HFFc6 (cell line): Measurements from ENCODE around the gene ZNF142. TPM values are rescaled to one million over a fixed set of nuclear protein-coding genes. Genes with fewer than 3 reads are reported as not detected.

Experiments used
- DNase-seq: peaks from one replicate; pipeline ENCODE4 v3.0.0-alpha.2; 2018
- H3K27ac Mint-ChIP-seq: 2 replicates; pipeline ENCODE4 v1.8.0; 2020; ENCODE audit warnings: mild to moderate bottlenecking, mixed read lengths
- H3K27me3 Mint-ChIP-seq: 2 replicates; pipeline ENCODE4 v1.8.0; 2021; ENCODE audit warnings: mild to moderate bottlenecking, moderate library complexity, mixed read lengths; ENCODE audit not compliant: insufficient read depth
- H3K36me3 Mint-ChIP-seq: 2 replicates; pipeline ENCODE4 v1.8.0; 2021; ENCODE audit warnings: low read depth, mixed read lengths
- H3K4me1 Mint-ChIP-seq: 2 replicates; pipeline ENCODE4 v1.8.0; 2020; ENCODE audit warnings: low read depth, mixed read lengths
- H3K4me3 Mint-ChIP-seq: 2 replicates; pipeline ENCODE4 v1.8.0; 2020; ENCODE audit warnings: mild to moderate bottlenecking, moderate library complexity, mixed read lengths
- H3K9me3 Mint-ChIP-seq: 2 replicates; pipeline ENCODE4 v1.8.0; 2020; ENCODE audit warnings: mild to moderate bottlenecking, mixed read lengths
- CTCF ChIP-seq: fragments of 200-600 bp; sonication (generic); IDR thresholded peaks from 2 replicates; pipeline ENCODE4 v1.5.0; 2021; ENCODE audit warnings: antibody characterized with exemption, mild to moderate bottlenecking
- total RNA-seq, 6 experiments: library from RNA; stranded (reverse); fragmentation: NEBNext Ultra II Directional; extraction: Animal tissue kit (Norgen Biotek cat#: 25700); gene quantifications; 2 replicates in 1 of 6; 3 replicates in 5 of 6; pipeline ENCODE4 v1.2.3, GENCODE V29; 2021

ZNF142 gene
- total RNA-seq, 6 experiments from 2014 or later: 21.2 to 24.9 (median 23.5) TPM

- Mint-ChIP-seq H3K4me3 (no peak overlapping the region), H3K27ac (no peak overlapping the region), H3K9me3 (no peaks in the 10 kb centered on the region), H3K27me3 (no peaks in the 10 kb centered on the region; the same call in 1 of the 2 replicates), H3K4me1 (peaks cover 11% of the 10 kb centered on the region; the same call in 1 of the 2 replicates), H3K36me3 (no peaks in the 10 kb centered on the region)
- peak; percentile 9 for DNase-seq
- no peak for TF ChIP-seq CTCF
Observed at GRCh38 chr2:218618102-218618860, 41.1 kb downstream of the ZNF142 start.

GRCh38 chr2:218615868-218616315 is 43.5 kb downstream of the ZNF142 start:
- Mint-ChIP-seq H3K27me3 (peaks cover 11% of the 10 kb centered on the region), H3K27ac (no peak overlapping the region), H3K4me3 (no peak overlapping the region), H3K9me3 (no peaks in the 10 kb centered on the region), H3K36me3 (no peaks in the 10 kb centered on the region), H3K4me1 (no peaks in the 10 kb centered on the region)
- TF ChIP-seq CTCF: no peak
- DNase-seq: no peak

- Mint-ChIP-seq H3K27ac (peak within 1 kb of the TSS; percentile 34), H3K4me3 (peak within 1 kb of the TSS; percentile 60), H3K9me3 (no peaks in the 10 kb centered on the region), H3K27me3 (peaks cover 19% of the 10 kb centered on the region), H3K4me1 (peaks cover 29% of the 10 kb centered on the region), H3K36me3 (no peaks in the 10 kb centered on the region)
- peak; percentile 88 for DNase-seq
- no peak; the same call in 1 of the 2 replicates for TF ChIP-seq CTCF
Observed at GRCh38 chr2:218607436-218608115, 51.8 kb downstream of the ZNF142 start, which contains the start of gene PLCD4. Gene PLCD4, plus strand, starts transcription at chr2:218607899. Its CDS starts 7,841 bp downstream, at chr2:218615740.

GRCh38 chr2:218605432-218605831 is 54.0 kb downstream of the ZNF142 start:
- H3K27ac Mint-ChIP-seq: no peak overlapping the region; the same call in 1 of the 2 replicates
- H3K27me3 Mint-ChIP-seq: peaks cover 8% of the 10 kb centered on the region
- peak; percentile 23 for DNase-seq
- H3K36me3 Mint-ChIP-seq: no peaks in the 10 kb centered on the region
- no peaks in the 10 kb centered on the region for H3K9me3 Mint-ChIP-seq
- peaks cover 29% of the 10 kb centered on the region for H3K4me1 Mint-ChIP-seq
- TF ChIP-seq CTCF: no peak
- no peak overlapping the region for H3K4me3 Mint-ChIP-seq

Other genes starting within 250 kb of the ZNF142 start
- not detected for gene VIL1, start 240.5 kb downstream of the ZNF142 start, total RNA-seq
- 1 to 10 TPM; 6.1 to 7.4 (median 6.8) TPM for gene USP37, start 91.3 kb downstream of the ZNF142 start, total RNA-seq
- gene CNOT9, start 90.8 kb downstream of the ZNF142 start, total RNA-seq: 10 to 100 TPM; 36.9 to 57.5 (median 49.3) TPM
- gene PLCD4, start 51.7 kb downstream of the ZNF142 start, total RNA-seq: 1 to 10 TPM in 2 of 6 experiments, under 1 TPM in 4; 0.61 to 1.3 (median 0.83) TPM
- gene BCS1L, start 60 bp upstream of the ZNF142 start, total RNA-seq: 10 to 100 TPM; 32.9 to 43.5 (median 35.8) TPM
- 10 to 100 TPM; 32.7 to 47.9 (median 39.2) TPM for gene RNF25, start 12.4 kb upstream of the ZNF142 start, total RNA-seq
- 10 to 100 TPM; 20.0 to 31.0 (median 23.8) TPM for gene STK36, start 12.5 kb upstream of the ZNF142 start, total RNA-seq
- 10 to 100 TPM; 16.1 to 19.6 (median 17.0) TPM for gene TTLL4, start 51.2 kb upstream of the ZNF142 start, total RNA-seq
- under 1 TPM in 4 of 6 experiments, not detected in 2; 0.18 to 0.26 (median 0.21) TPM for gene CYP27A1, start 122.5 kb upstream of the ZNF142 start, total RNA-seq
- not detected for gene PRKAG3, start 172.2 kb upstream of the ZNF142 start, total RNA-seq
- gene WNT6, start 200.2 kb upstream of the ZNF142 start, total RNA-seq: not detected
- gene WNT10A, start 221.2 kb upstream of the ZNF142 start, total RNA-seq: not detected